HEK293T (cell line): ENCODE data around the gene MLLT11.

ENCODE experiments used
- ARNT ChIP-seq: fragments of 450-650 bp; IDR thresholded peaks from 2 replicates; pipeline ENCODE4 v1.6.1; 2017; ENCODE audit warnings: mild to moderate bottlenecking
- BHLHE40 ChIP-seq: fragments of 450-650 bp; IDR thresholded peaks from 2 replicates; pipeline ENCODE4 v1.6.1; 2016; ENCODE audit warnings: mild to moderate bottlenecking, moderate library complexity, borderline replicate concordance
- ELF4 ChIP-seq: fragments of 450-650 bp; IDR thresholded peaks from 2 replicates; pipeline ENCODE4 v1.6.1; 2017; ENCODE audit warnings: antibody characterized with exemption
- FOXA1 ChIP-seq: fragments of 450-650 bp; IDR thresholded peaks from 2 replicates; pipeline ENCODE4 v1.6.1; 2016; ENCODE audit warnings: mild to moderate bottlenecking
- FOXK2 ChIP-seq: fragments of 450-650 bp; IDR thresholded peaks from 2 replicates; pipeline ENCODE4 v1.6.1; 2016; ENCODE audit warnings: mild to moderate bottlenecking
- FOXM1 ChIP-seq: fragments of 450-650 bp; IDR thresholded peaks from 2 replicates; pipeline ENCODE4 v1.6.1; 2017; ENCODE audit warnings: mild to moderate bottlenecking, borderline replicate concordance
- SP1 ChIP-seq: fragments of 450-650 bp; IDR thresholded peaks from 2 replicates; pipeline ENCODE4 v1.6.1; 2017
- SUZ12 ChIP-seq: fragments of 450-650 bp; IDR thresholded peaks from 2 replicates; pipeline ENCODE4 v1.6.1; 2016; ENCODE audit warnings: mild to moderate bottlenecking
- TARDBP ChIP-seq: fragments of 450-650 bp; IDR thresholded peaks from 2 replicates; pipeline ENCODE4 v1.6.1; 2016

DNA sequence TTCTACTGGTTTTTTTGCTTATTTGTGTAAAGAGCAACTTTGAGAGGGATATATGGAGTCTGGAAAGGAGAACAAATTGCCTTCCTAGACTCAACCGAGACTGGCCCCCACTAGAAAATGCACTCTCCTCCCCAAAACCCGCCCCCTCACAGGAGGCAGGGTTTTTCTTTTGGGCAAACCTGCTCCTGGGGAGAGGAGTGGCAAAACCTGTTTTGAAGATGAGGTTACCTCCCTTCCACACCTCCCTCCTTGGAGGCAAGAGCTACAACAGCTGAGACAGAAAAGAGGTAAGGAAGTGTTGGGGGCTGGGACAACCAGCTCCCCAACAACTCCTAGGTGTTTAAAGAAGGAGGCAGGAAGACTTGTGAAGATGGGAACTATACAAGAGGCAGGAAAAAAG is 23.8 kb upstream of the MLLT11 start, which contains the start of gene BNIPL:
- no peak for TF ChIP-seq ELF4
- no peak for TF ChIP-seq SUZ12
- no peak for TF ChIP-seq TARDBP
- TF ChIP-seq FOXM1 = no peak
- TF ChIP-seq ARNT = no peak
- TF ChIP-seq FOXA1 = no peak
- TF ChIP-seq BHLHE40 = no peak
- TF ChIP-seq SP1 = no peak
- TF ChIP-seq FOXK2 = no peak
